Kidney epithelial cell (primary cell): ENCODE results near the gene AGMO. TPM values are rescaled to one million over a fixed set of nuclear protein-coding genes. Genes with fewer than 3 reads are reported as not detected.

Source experiments
- DNase-seq: peaks from one replicate; pipeline ENCODE4 v3.0.0-alpha.2; 2010; ENCODE audit warnings: low read depth
- H3K27me3 ChIP-seq: 2 replicates; pipeline ENCODE4 v1.6.0; 2011; ENCODE audit warnings: low read length; ENCODE audit not compliant: control insufficient read depth, insufficient read depth
- H3K36me3 ChIP-seq: 2 replicates; pipeline ENCODE4 v1.5.1; 2011; ENCODE audit warnings: low read length; ENCODE audit not compliant: control insufficient read depth, insufficient read depth
- H3K4me3 ChIP-seq: 2 replicates; pipeline ENCODE4 v1.5.1; 2011; ENCODE audit warnings: low read depth, mild to moderate bottlenecking, control low read depth, low read length
- CTCF ChIP-seq: IDR thresholded peaks from 2 replicates; pipeline ENCODE4 v1.5.1; 2011; ENCODE audit warnings: mild to moderate bottlenecking, moderate library complexity, low read length, control low read depth, inconsistent platforms; ENCODE audit not compliant: insufficient read depth, poor library complexity, severe bottlenecking
- total RNA-seq: library from RNA; depleted of rRNA; stranded (reverse); fragments of >200 nt; gene quantifications from 2 replicates; pipeline ENCODE4 v1.2.3, GENCODE V29; 2015

Gene AGMO
- total RNA-seq, result 0.04 TPM in 1 of 2 replicates, not detected in the other

- DNase-seq, result no peak
- TF ChIP-seq CTCF, result no peak
These were observed at the start of gene AGMO for GRCh38 chr7:15561835-15562234. TSS of gene AGMO (minus strand) at chr7:15562015.

GRCh38 chr7:15610503-15610902, 48.7 kb upstream of the AGMO start:
- H3K27me3 ChIP-seq, result no peaks in the 10 kb centered on the region
- DNase-seq, result no peak
- TF ChIP-seq CTCF, result no peak

More at GRCh38 chr7:15561835-15562234, at the start of gene AGMO:
- H3K27me3 ChIP-seq, result no peaks in the 10 kb centered on the region
- H3K36me3 ChIP-seq, result no peaks in the 10 kb centered on the region
- H3K4me3 ChIP-seq, result no peak within 1 kb of the TSS

GRCh38 chr7:15609287-15609686, 47.5 kb upstream of the AGMO start:
- DNase-seq, result no peak
- Histone ChIP-seq H3K27me3 (no peaks in the 10 kb centered on the region), H3K4me3 (no peak overlapping the region), H3K36me3 (no peaks in the 10 kb centered on the region)
- no peak for TF ChIP-seq CTCF

More at GRCh38 chr7:15610503-15610902, 48.7 kb upstream of the AGMO start:
- H3K4me3 ChIP-seq, result no peak overlapping the region
- no peaks in the 10 kb centered on the region for H3K36me3 ChIP-seq

GRCh38 chr7:15607529-15608210, 45.9 kb upstream of the AGMO start:
- no peaks in the 10 kb centered on the region for H3K27me3 ChIP-seq
- DNase-seq, result no peak
- no peak for TF ChIP-seq CTCF
- no peaks in the 10 kb centered on the region for H3K36me3 ChIP-seq
- no peak overlapping the region for H3K4me3 ChIP-seq

GRCh38 chr7:15606561-15606960, 44.7 kb upstream of the AGMO start:
- no peak for TF ChIP-seq CTCF
- Histone ChIP-seq H3K4me3 (no peak overlapping the region), H3K27me3 (no peaks in the 10 kb centered on the region), H3K36me3 (no peaks in the 10 kb centered on the region)
- no peak for DNase-seq

GRCh38 chr7:15604166-15604565, 42.4 kb upstream of the AGMO start:
- H3K4me3 ChIP-seq, result no peak overlapping the region
- H3K36me3 ChIP-seq, result no peaks in the 10 kb centered on the region
- DNase-seq, result no peak
- no peak for TF ChIP-seq CTCF
- no peaks in the 10 kb centered on the region for H3K27me3 ChIP-seq
